HUES64 (cell line): ENCODE measurements around the gene PLEKHG4B.

Experiments
- H3K27ac ChIP-seq: 2 replicates; pipeline ENCODE4 v1.7.0; 2013; ENCODE audit warnings: low read depth, low read length, inconsistent platforms
- H3K27me3 ChIP-seq: 2 replicates; pipeline ENCODE4 v1.6.1; 2013; ENCODE audit warnings: mild to moderate bottlenecking, low read length; ENCODE audit not compliant: insufficient read depth
- H3K36me3 ChIP-seq: 2 replicates; pipeline ENCODE4 v1.6.1; 2013; ENCODE audit warnings: mild to moderate bottlenecking, low read length; ENCODE audit not compliant: insufficient read depth
- H3K4me1 ChIP-seq: 2 replicates; pipeline ENCODE4 v1.6.1; 2013; ENCODE audit warnings: mild to moderate bottlenecking, low read length, moderate library complexity; ENCODE audit not compliant: insufficient read depth
- H3K4me3 ChIP-seq: 2 replicates; pipeline ENCODE4 v1.5.1; 2013; ENCODE audit warnings: mild to moderate bottlenecking, low read length, moderate library complexity
- H3K9ac ChIP-seq: 2 replicates; pipeline ENCODE4 v1.6.1; 2013; ENCODE audit warnings: mild to moderate bottlenecking, low read depth, low read length
- H3K9me3 ChIP-seq: 2 replicates; pipeline ENCODE4 v1.6.1; 2013; ENCODE audit warnings: low read depth, low read length; ENCODE audit not compliant: insufficient read depth
- WGBS: fragments of 150-250, 120-280 bp; methylation state at CpG from one replicate; pipeline ENCODE4 v1.1.7; 2013; ENCODE audit warnings: missing lambda C conversion rate; 5-methylcytosine and 5-hydroxymethylcytosine counted together

PLEKHG4B gene

DNA sequence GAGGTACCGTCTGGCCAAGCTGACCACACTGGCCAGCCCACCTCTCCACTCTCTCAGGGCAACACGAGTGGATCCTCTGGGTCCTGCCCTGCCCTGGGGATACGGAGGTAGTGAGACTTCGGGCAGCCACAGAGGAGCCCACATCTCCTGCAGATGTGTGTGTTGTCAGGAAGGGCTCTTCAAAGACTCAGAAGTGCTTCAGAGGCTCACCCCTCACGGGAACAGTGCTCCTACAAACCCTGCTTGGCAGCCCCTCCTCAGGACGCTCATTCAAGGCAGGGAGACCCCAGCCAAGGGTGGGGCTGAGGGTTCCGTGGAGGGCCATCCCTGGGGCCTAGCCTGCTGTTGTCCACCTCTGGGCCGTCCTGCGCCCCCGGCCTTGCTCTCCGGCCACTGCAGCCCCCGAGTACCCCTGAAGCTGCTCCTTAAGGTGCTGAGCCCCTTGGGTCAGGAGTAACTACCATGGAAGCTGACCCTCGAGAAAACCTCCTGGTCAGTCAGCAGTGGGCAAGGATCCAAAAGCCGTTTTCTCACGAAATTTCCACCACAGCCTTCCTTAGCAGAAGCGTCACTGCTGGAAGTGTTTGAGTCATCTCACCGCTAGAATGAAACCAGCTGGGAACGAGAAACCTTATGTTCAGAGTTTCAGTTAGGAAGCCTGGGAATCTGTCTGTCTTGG lies 76.2 kb downstream of the PLEKHG4B start:
- H3K27ac ChIP-seq, result no peak overlapping the region
- no peaks in the 10 kb centered on the region for H3K4me1 ChIP-seq
- WGBS, result 93% methylated on average over 18 of the region's 18 CpGs

DNA sequence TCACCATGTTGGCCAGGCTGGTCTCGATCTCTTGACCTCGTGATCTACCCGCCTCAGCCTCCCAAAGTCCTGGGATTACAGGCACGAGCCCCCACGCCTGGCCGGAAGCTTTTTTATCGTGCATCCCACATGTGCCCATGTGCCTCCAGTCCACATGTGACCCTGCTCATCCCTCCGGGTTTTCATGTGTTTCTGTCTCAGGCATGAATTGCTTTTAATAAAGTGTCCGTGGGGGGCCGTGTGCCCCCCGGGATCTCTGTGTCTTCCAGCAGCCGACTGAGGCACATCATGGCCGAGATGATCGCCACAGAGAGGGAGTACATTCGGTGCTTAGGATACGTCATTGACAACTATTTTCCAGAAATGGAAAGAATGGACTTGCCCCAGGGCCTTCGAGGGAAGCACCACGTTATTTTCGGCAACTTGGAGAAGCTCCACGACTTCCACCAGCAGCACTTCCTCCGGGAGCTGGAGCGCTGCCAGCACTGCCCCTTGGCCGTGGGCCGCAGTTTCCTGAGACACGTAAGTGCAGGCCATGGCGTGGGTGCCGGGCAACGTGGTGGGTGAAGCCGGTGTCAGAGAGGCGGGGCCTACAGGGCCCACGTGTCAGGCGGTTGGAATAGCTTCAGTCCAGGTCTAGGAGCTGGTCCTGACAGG lies 77.2 kb downstream of the PLEKHG4B start:
- no peak overlapping the region for H3K9ac ChIP-seq
- no peak overlapping the region for H3K27ac ChIP-seq
- no peak overlapping the region for H3K4me3 ChIP-seq
- no peaks in the 10 kb centered on the region for H3K27me3 ChIP-seq
- WGBS, result 91% methylated on average over 32 of the region's 32 CpGs
- H3K9me3 ChIP-seq, result no peaks in the 10 kb centered on the region
- peaks cover 38% of the 10 kb centered on the region for H3K36me3 ChIP-seq
- no peaks in the 10 kb centered on the region for H3K4me1 ChIP-seq

More for the DNA sequence above, 76.2 kb downstream of the PLEKHG4B start:
- H3K9me3 ChIP-seq, result no peaks in the 10 kb centered on the region
- H3K36me3 ChIP-seq, result peaks cover 39% of the 10 kb centered on the region
- no peak overlapping the region for H3K9ac ChIP-seq
- no peaks in the 10 kb centered on the region for H3K27me3 ChIP-seq
- no peak overlapping the region for H3K4me3 ChIP-seq

DNA sequence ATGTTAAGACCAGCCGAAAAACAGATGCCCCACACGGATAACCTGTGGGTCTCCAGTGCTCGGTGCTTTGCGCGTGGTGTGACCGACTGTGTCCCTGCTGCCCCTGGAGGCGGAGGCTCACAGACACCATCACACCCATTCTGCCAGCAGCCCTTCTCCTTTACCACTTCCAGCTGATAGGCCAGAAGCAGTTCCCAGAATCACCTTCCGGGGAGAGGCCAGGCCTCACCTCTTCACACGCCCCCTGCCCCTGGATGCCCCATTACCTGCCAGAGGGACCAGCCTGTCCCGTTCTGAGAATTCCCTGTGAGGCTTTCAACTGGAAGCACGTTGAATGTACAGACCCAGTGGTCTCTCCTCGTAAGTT lies 77.7 kb downstream of the PLEKHG4B start:
- no peaks in the 10 kb centered on the region for H3K9me3 ChIP-seq
- no peak overlapping the region for H3K9ac ChIP-seq
- peaks cover 38% of the 10 kb centered on the region for H3K36me3 ChIP-seq
- no peaks in the 10 kb centered on the region for H3K27me3 ChIP-seq
- no peak overlapping the region for H3K4me3 ChIP-seq
- WGBS, result 95% methylated on average over 12 of the region's 12 CpGs
- H3K27ac ChIP-seq, result no peak overlapping the region
- no peaks in the 10 kb centered on the region for H3K4me1 ChIP-seq

DNA sequence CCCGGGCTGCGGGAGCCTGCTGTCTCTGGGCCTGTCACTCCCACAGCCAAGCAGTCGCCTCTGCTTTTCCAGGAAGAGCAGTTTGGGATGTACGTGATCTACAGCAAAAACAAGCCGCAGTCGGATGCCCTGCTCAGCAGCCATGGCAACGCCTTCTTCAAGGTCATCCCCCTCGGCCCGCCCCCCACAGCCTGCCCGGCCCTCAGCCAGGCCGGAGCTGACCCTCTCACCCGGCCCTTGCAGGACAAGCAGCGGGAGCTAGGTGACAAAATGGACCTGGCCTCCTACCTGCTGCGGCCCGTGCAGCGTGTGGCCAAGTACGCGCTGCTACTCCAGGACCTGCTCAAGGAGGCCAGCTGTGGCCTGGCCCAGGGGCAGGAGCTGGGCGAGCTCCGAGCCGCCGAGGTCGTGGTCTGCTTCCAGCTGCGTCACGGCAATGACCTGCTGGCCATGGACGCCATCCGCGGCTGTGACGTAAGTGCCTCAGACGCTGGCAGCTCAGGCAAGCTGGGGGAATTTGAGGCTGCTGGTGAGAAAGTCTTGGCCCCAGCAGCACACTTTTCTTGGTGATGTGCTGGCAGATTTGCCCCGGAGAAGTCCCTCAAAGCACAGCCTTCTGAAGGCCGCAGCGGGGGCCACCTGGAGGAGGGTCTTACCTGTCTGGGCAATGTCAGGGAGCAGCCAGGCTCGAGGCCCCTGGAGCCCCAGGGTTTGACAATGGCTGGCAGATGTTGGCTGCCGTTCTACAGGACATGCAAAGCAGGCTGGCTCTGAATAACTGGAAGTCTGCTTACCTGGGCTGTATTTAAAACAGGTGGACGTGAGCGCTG lies 79.2 kb downstream of the PLEKHG4B start:
- H3K27ac ChIP-seq, result no peak overlapping the region
- no peaks in the 10 kb centered on the region for H3K9me3 ChIP-seq
- no peaks in the 10 kb centered on the region for H3K27me3 ChIP-seq
- WGBS, result 95% methylated on average over 37 of the region's 37 CpGs
- no peak overlapping the region for H3K9ac ChIP-seq
- peaks cover 38% of the 10 kb centered on the region for H3K36me3 ChIP-seq
- no peak overlapping the region for H3K4me3 ChIP-seq
- no peaks in the 10 kb centered on the region for H3K4me1 ChIP-seq

DNA sequence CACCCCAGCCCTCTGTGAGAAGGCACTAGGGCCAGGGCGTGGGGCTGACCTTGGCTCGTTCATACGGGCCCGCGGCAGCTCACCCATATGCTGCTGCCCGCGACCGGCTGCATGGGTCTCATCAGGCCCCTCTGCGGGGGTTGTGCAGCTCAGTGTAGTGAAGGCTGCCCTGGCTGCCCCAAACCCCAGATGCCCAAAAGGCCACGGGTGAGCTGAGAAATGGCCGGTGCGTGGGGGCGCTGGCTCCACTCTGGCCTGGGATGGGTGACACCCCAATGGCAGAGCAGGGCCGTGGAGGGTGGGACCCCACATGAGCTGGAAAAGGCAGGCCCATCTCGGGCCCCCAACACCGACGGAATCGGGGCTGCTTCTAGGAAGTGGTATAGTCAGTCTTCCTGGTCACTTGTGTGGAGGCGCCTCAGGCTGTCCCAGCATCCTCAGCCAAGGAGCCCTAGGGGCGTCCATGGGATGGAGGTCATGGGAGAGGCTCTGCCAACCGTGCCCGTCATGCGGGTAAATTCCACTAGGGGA lies 79.9 kb downstream of the PLEKHG4B start:
- peaks cover 38% of the 10 kb centered on the region for H3K36me3 ChIP-seq
- H3K9ac ChIP-seq, result no peak overlapping the region
- 91% methylated on average over 23 of the region's 23 CpGs for WGBS
- no peaks in the 10 kb centered on the region for H3K9me3 ChIP-seq
- H3K27me3 ChIP-seq, result no peaks in the 10 kb centered on the region
- no peaks in the 10 kb centered on the region for H3K4me1 ChIP-seq
- no peak overlapping the region for H3K27ac ChIP-seq
- H3K4me3 ChIP-seq, result no peak overlapping the region

DNA sequence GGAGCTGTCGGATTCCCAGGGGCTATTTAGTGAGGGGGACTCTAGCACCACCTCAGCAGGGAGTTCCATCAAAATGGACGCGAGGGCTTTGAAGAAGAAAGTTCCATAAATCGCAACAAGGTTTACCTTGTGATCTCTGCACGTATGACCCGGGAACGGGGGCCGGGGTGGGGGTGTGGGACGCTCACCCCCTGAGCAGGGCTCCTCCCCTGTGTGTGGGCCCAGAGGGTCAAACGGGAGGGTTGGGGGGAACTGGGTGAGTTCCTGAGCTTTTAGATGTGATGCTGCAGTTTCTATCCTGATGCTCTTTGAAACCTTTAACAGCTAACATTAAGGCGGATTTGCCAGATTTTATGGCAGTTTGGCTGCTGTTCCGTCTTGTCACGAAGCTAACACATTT lies 80.5 kb downstream of the PLEKHG4B start:
- Histone ChIP-seq H3K9ac (no peak overlapping the region), H3K36me3 (peaks cover 38% of the 10 kb centered on the region), H3K4me3 (no peak overlapping the region), H3K4me1 (no peaks in the 10 kb centered on the region), H3K27me3 (no peaks in the 10 kb centered on the region), H3K27ac (no peak overlapping the region), H3K9me3 (no peaks in the 10 kb centered on the region)
- WGBS, result 87% methylated on average over 13 of the region's 13 CpGs

DNA sequence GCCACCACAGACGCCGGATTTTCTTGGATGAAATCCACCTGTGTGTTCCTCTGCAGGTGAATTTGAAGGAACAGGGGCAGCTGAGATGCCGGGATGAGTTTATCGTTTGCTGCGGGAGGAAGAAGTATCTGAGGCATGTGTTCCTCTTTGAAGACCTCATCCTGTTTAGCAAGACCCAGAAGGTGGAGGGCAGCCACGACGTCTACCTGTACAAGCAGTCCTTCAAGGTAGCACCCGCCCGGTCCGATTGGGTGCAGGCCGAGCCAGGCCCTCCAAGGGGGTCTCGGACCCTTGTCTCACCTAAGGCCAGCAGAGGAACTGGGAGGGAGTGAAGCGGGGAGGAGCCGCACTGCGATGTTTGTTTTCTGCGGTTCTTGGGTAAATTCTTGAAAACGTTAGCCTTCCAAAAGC lies 80.9 kb downstream of the PLEKHG4B start:
- WGBS, result 83% methylated on average over 17 of the region's 17 CpGs
- H3K4me1 ChIP-seq, result no peaks in the 10 kb centered on the region
- peaks cover 38% of the 10 kb centered on the region for H3K36me3 ChIP-seq
- no peaks in the 10 kb centered on the region for H3K9me3 ChIP-seq
- no peak overlapping the region for H3K9ac ChIP-seq
- no peaks in the 10 kb centered on the region for H3K27me3 ChIP-seq
- no peak overlapping the region for H3K27ac ChIP-seq
- H3K4me3 ChIP-seq, result no peak overlapping the region

DNA sequence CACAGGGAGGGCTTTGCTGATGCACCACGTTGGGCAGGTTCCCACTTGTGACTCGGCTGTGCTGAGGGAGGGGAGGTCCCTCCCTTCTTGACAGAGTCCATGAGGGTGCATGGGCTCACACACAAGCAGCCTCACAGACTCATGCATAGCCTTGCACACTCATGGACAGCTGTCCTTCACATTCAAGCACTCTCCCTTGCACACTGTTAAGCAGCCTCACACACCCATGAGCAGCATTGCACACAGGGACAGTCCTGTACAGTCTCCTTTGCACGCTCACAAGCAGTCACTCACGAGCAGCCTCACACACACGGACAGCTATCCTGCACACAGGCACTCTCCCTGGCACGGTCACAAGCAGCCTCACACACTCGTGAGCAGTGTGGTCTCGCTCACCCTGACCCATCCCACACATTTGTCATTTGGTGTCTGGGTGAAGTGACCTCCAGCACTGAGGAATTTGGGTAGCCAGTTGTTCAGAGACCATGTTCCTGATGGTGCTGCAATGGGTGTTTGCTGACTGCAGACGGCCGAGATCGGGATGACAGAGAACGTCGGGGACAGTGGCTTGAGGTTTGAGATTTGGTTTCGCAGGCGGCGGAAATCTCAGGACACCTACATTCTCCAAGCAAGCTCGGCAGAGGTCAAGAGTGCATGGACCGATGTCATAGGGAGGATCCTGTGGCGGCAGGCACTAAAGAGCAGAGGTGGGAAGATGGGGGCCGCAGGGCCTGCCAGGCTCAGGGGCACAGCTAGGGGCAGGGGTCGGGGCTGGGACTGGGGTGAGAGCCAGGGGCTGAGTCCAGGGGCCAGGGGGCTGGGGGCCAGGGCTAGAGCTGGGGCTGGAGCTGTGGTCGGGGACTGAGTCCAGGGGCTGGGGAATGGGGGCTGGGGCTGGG lies 81.7 kb downstream of the PLEKHG4B start:
- no peaks in the 10 kb centered on the region for H3K4me1 ChIP-seq
- H3K27ac ChIP-seq, result no peak overlapping the region
- H3K9ac ChIP-seq, result no peak overlapping the region
- peaks cover 40% of the 10 kb centered on the region for H3K36me3 ChIP-seq
- 92% methylated on average over 21 of the region's 22 CpGs for WGBS
- no peaks in the 10 kb centered on the region for H3K27me3 ChIP-seq
- no peaks in the 10 kb centered on the region for H3K9me3 ChIP-seq
- H3K4me3 ChIP-seq, result no peak overlapping the region

DNA sequence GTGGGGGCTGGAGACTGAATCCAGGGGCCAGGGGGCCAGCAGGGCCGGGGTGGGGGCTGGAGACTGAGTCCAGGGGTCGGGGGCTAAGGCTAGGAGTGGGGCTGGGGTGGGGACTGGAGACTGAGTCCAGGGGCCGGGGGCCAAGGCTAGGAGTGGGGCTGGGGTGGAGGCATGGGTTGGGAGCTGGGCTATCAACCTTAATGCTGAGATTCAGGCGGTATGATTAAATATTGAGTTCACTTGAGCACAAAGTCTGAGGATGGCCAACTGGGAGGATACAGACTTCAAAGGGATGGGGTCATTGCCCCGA lies 82.3 kb downstream of the PLEKHG4B start:
- Histone ChIP-seq H3K9me3 (no peaks in the 10 kb centered on the region), H3K27me3 (no peaks in the 10 kb centered on the region), H3K36me3 (peaks cover 46% of the 10 kb centered on the region), H3K4me3 (no peak overlapping the region), H3K9ac (no peak overlapping the region), H3K4me1 (no peaks in the 10 kb centered on the region), H3K27ac (no peak overlapping the region)
- WGBS, result 94% methylated on average over 5 of the region's 5 CpGs

DNA sequence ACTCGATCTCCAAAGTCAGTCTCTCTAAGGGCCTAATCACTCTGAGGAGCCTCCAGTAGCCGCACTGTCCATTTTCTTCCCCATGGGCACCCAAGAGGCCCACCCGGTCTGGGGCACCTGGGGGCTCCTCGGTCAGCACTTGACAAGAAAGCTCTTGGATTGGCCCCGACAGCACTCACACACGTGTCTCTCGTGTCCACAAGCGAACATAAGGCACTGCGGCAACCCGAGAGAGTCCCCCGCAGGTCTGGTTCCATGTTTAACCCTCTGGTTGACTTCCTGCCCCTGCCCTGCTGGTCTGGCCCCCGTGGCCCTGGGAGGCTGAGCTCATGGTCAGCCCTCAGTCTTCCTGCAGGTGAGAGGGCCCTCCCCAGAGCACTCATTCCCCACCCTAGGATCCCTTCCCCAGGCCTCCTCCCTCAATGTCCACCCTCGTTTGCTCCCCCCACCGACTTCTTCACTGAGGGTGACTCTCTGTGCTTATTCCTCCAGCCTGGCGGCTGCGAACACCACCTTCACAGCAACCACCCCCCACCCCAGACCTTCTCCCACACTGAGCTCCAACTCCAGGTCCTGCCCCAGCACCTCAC lies 83.0 kb downstream of the PLEKHG4B start:
- no peak overlapping the region for H3K9ac ChIP-seq
- H3K36me3 ChIP-seq, result peaks cover 50% of the 10 kb centered on the region
- H3K27me3 ChIP-seq, result no peaks in the 10 kb centered on the region
- 94% methylated on average over 16 of the region's 16 CpGs for WGBS
- H3K9me3 ChIP-seq, result no peaks in the 10 kb centered on the region
- H3K27ac ChIP-seq, result no peak overlapping the region
- no peaks in the 10 kb centered on the region; the same call in 1 of the 2 replicates for H3K4me1 ChIP-seq
- H3K4me3 ChIP-seq, result no peak overlapping the region
